Lung (tissue), 12 donors: ENCODE data around the gene CCDC89. TPM values are rescaled to one million over a fixed set of nuclear protein-coding genes. Genes with fewer than 3 reads are reported as not detected.

Source experiments
- ATAC-seq: fragments of 200-7000 bp; cut with Tn5 transposase; one replicate; pipeline ENCODE4 v1.9.1; 2020; ENCODE audit warnings: moderate number of reproducible peaks; ENCODE audit not compliant: insufficient read depth, low FRiP score
- DNase-seq, 3 donors: peaks; one replicate each; pipeline ENCODE4 v3.0.0-alpha.2; 2013 to 2017
- H3K27ac ChIP-seq, 2 donors: one replicate each; pipeline ENCODE4 v1.5.1; 2013; ENCODE audit warnings: mild to moderate bottlenecking in 2 of 2, moderate library complexity in 2 of 2, control low read depth in 1 of 2, inconsistent platforms in 1 of 2, low read depth in 1 of 2, low read length in 1 of 2
- H3K27me3 ChIP-seq, 3 donors: one replicate each; pipeline ENCODE4 v1.5.1; 2013; ENCODE audit warnings: low read length in 2 of 3; ENCODE audit not compliant: control insufficient read depth in 3 of 3, insufficient read depth in 3 of 3
- H3K36me3 ChIP-seq, 4 donors: one replicate each; pipeline ENCODE4 v1.5.1; 2013; ENCODE audit warnings: low read length in 4 of 4, mild to moderate bottlenecking in 1 of 4, moderate library complexity in 1 of 4; ENCODE audit not compliant: control insufficient read depth in 4 of 4, insufficient read depth in 4 of 4
- H3K4me1 ChIP-seq, 5 donors: one replicate each; pipeline ENCODE4 v1.5.1; 2013; ENCODE audit warnings: low read length in 5 of 5, mild to moderate bottlenecking in 2 of 5, moderate library complexity in 1 of 5; ENCODE audit not compliant: control insufficient read depth in 5 of 5, insufficient read depth in 5 of 5
- H3K4me3 ChIP-seq: one replicate; pipeline ENCODE4 v1.5.1; 2013; ENCODE audit warnings: mild to moderate bottlenecking, control low read depth, moderate library complexity
- H3K9ac ChIP-seq, 2 donors: one replicate each; pipeline ENCODE4 v1.5.1; 2013; ENCODE audit warnings: low read length in 2 of 2, control low read depth in 1 of 2; ENCODE audit not compliant: insufficient read depth in 1 of 2
- H3K9me3 ChIP-seq, 4 donors: one replicate each; pipeline ENCODE4 v1.5.1; 2013; ENCODE audit warnings: low read length in 3 of 4, mild to moderate bottlenecking in 1 of 4, moderate library complexity in 1 of 4; ENCODE audit not compliant: control insufficient read depth in 4 of 4, insufficient read depth in 3 of 4
- CTCF ChIP-seq: IDR thresholded peaks from 2 replicates; pipeline ENCODE4 v1.5.1; 2012; ENCODE audit warnings: mild to moderate bottlenecking; ENCODE audit errors: control extremely low read depth, extremely low read depth
- WGBS, 2 donors: extraction: QIAGEN DNeasy Blood & Tissue Kit; methylation state at CpG; one replicate each; pipeline ENCODE4 v1.1.7; 2013; 5-methylcytosine and 5-hydroxymethylcytosine counted together
- polyA plus RNA-seq, 2 donors: library from polyadenylated mRNA; stranded (reverse); fragments of 200-250 nt; gene quantifications; one replicate each; pipeline ENCODE4 v1.2.1, GENCODE V29; 2013
- total RNA-seq, 2 donors: library from RNA; depleted of rRNA in 1 of 2; stranded (reverse); fragments of >200 nt in 1 of 2; gene quantifications; one replicate each; pipeline ENCODE4 v1.2.1, GENCODE V29; 2014 to 2021
- donor health status: control.
- donor health status: control.
- donor health status: Bipolar disorder and iron deficiency.
- donor health status: healthy.
- donor health status: DM: yes; HTN: yes; CAD: no.

Gene CCDC89
- total and polyA plus RNA-seq, 4 donors, result 0.65 to 6.5 (median 3.1) TPM

- DNase-seq (no peak), ATAC-seq (no peak)
- Histone ChIP-seq H3K27ac (no peak overlapping the region), H3K27me3 (no peaks in the 10 kb centered on the region), H3K36me3 (peaks cover 0 to 18% (median 2%) of the 10 kb centered on the region in 4 donors), H3K9me3 (no peaks in the 10 kb centered on the region), H3K9ac (no peak overlapping the region), H3K4me3 (no peak overlapping the region), H3K4me1 (peaks cover 0 to 15% (median 2%) of the 10 kb centered on the region in 5 donors)
- WGBS, 2 donors, result 76 to 81% methylated on average over 1 of the region's 1 CpG
- no peak for TF ChIP-seq CTCF
Observed at GRCh38 chr11:85651118-85651517, 34.9 kb downstream of the CCDC89 start.

GRCh38 chr11:85647604-85648299 is 38.2 kb downstream of the CCDC89 start, which contains the start of gene TMEM126A:
Gene TMEM126A, plus strand, starts transcription at chr11:85647967. Its CDS starts 2,289 bp downstream, at chr11:85650256.
- Histone ChIP-seq H3K27ac (peak within 1 kb of the TSS; percentile 57 to 82), H3K9me3 (no peaks in the 10 kb centered on the region), H3K9ac (peak within 1 kb of the TSS; percentile 79 to 90), H3K4me1 (peaks cover 0 to 15% (median 2%) of the 10 kb centered on the region in 5 donors), H3K4me3 (peak within 1 kb of the TSS; percentile 71), H3K36me3 (peaks cover 0 to 8% (median 2%) of the 10 kb centered on the region in 4 donors), H3K27me3 (no peaks in the 10 kb centered on the region)
- DNase-seq, result peak; percentile 91 to 92 (median 91)
- WGBS, 2 donors, result 0% methylated on average over 33 of the region's 33 CpGs
- no peak for TF ChIP-seq CTCF
- ATAC-seq, result peak; percentile 98

- H3K4me3 ChIP-seq, result no peak overlapping the region
- peaks cover 0 to 15% (median 2%) of the 10 kb centered on the region in 5 donors for H3K4me1 ChIP-seq
- 39 to 40% methylated on average over 2 of the region's 2 CpGs for WGBS, 2 donors
- H3K9ac ChIP-seq, result peak overlapping the region; percentile 77 to 85
- H3K27me3 ChIP-seq, result no peaks in the 10 kb centered on the region
- DNase-seq (no peak), ATAC-seq (no peak)
- no peaks in the 10 kb centered on the region for H3K9me3 ChIP-seq
- no peak for TF ChIP-seq CTCF
- H3K36me3 ChIP-seq, result peaks cover 0 to 8% (median 2%) of the 10 kb centered on the region in 4 donors
- H3K27ac ChIP-seq, result peak overlapping the region; percentile 57 to 82
Observed at GRCh38 chr11:85647078-85647477, 38.9 kb downstream of the CCDC89 start.
